ENCODE measurements around the gene UBE2E2.

The UBE2E2 gene

GRCh38 chr3:23457697-23458096 is 254.6 kb downstream of the UBE2E2 start:
- DNase-seq (ENCODE audit: extremely low spot score, insufficient read length, low read depth) (no peak), FAIRE-seq (no peak)

- DNase-seq (ENCODE audit: extremely low spot score, insufficient read length, low read depth) (no peak), FAIRE-seq (no peak)
These were observed 256.3 kb downstream of the UBE2E2 start for GRCh38 chr3:23459465-23459864.

- FAIRE-seq = no peak
- DNase-seq (ENCODE audit: extremely low spot score, insufficient read length, low read depth) = no peak
These were observed 256.9 kb downstream of the UBE2E2 start for GRCh38 chr3:23459889-23460546.

GRCh38 chr3:23461069-23461468 is 257.9 kb downstream of the UBE2E2 start:
- no peak for FAIRE-seq

DNA sequence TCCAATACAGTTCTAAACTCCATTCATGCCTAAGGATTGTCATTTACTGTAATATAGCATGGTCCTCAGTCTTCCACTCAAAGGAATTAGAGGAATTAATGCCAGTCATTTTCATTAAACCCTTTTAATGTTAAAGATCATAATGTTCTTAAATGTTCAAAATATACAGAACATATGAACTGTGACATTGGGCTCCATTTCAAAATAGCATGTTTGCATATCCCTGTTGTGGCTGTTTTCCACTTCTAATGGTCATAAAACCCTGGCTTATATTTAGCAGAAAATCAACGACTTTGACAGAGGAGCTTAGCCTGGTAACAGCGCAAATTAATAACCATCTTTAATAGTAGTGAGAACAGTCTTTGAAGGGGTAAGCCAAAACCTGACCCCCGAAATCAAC is 260.7 kb downstream of the UBE2E2 start:
- no peak for DNase-seq (ENCODE audit: extremely low spot score, insufficient read length, low read depth)
- no peak for FAIRE-seq

More at GRCh38 chr3:23461069-23461468, 257.9 kb downstream of the UBE2E2 start:
- no peak for DNase-seq (ENCODE audit: extremely low spot score, insufficient read length, low read depth)

GRCh38 chr3:23465569-23465968 is 262.4 kb downstream of the UBE2E2 start:
- no peak for FAIRE-seq
- no peak for DNase-seq (ENCODE audit: extremely low spot score, insufficient read length, low read depth)

DNA sequence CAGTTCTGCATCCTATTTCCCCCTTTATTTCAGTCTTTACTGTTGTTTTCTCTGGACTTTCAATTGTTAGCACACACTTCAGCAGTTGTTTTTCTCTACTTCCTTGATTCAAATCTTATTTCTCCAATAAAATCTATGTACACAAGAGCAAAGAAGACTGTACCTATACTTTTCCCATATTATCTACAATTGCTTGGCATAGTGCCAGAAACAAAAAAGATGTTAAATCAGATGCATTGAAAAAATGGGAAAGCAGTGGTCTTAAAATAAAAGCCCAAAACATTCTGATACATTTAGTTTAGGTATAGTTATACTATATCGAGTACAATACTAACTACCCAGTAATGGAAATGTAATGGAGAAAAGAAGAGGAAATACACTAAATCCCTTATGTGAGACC is 265.1 kb downstream of the UBE2E2 start:
- DNase-seq (ENCODE audit: extremely low spot score, insufficient read length, low read depth) = no peak

GRCh38 chr3:23474580-23475357 is 271.6 kb downstream of the UBE2E2 start:
- FAIRE-seq (no peak), DNase-seq (ENCODE audit: extremely low spot score, insufficient read length, low read depth) (no peak)

More for the DNA sequence above, 265.1 kb downstream of the UBE2E2 start:
- FAIRE-seq = no peak

- FAIRE-seq = no peak
- DNase-seq (ENCODE audit: extremely low spot score, insufficient read length, low read depth) = no peak
These were observed 272.3 kb downstream of the UBE2E2 start for GRCh38 chr3:23475446-23475845.

- no peak for FAIRE-seq
- DNase-seq (ENCODE audit: extremely low spot score, insufficient read length, low read depth) = no peak
These were observed 275.9 kb downstream of the UBE2E2 start for GRCh38 chr3:23479026-23479425.

GRCh38 chr3:23479615-23480328 is 276.6 kb downstream of the UBE2E2 start:
- no peak for DNase-seq (ENCODE audit: extremely low spot score, insufficient read length, low read depth)
- FAIRE-seq = no peak

DNA sequence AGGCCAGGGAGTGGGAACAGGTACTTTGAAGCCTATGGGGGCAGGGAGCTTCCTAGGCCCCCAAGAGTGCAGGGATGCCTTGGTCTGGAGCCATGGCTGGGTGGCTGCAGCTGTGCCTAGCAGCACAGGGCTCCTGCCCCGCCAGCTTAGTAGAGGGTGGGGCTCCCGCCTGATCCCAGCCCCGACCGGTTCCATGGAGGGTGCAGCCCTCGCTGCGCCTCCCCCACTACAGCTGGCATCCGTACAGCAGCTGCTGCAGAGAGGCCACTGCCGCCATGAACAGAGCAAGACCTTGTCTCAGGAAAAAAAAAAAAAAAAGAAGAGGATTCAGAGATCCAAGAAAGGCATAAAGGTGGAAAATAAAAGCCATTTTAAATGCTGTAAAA is 277.2 kb downstream of the UBE2E2 start:
- FAIRE-seq (no peak), DNase-seq (ENCODE audit: extremely low spot score, insufficient read length, low read depth) (no peak)

DNA sequence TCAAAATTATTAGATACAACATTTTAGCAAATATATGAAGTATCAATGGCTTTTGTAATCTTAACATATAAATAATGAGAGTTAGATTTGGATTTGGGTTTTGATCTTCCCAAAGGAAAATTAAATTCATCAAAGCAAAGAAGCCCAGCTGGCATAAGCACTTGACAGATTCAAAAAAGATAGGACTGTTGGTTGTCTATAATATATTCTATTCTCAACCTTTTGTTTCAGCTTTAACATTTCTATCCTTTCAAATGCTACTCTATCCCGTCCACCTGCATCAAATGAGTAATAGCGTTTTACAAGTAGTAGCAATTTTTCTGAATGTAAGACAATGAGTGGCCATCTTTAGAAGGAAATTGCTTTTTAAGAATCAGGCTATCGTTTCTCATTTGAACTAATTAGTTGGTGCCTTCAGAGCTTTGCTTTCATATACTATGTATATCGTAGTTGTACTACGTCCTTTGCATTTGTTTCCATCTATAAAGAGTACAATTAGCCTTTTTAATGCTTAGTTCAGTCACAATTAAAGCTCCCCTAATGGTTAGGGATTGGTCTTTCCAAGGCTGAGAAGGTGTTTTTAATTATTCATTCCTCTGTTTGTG is 278.0 kb downstream of the UBE2E2 start:
- DNase-seq (ENCODE audit: extremely low spot score, insufficient read length, low read depth) (no peak), FAIRE-seq (no peak)

DNA sequence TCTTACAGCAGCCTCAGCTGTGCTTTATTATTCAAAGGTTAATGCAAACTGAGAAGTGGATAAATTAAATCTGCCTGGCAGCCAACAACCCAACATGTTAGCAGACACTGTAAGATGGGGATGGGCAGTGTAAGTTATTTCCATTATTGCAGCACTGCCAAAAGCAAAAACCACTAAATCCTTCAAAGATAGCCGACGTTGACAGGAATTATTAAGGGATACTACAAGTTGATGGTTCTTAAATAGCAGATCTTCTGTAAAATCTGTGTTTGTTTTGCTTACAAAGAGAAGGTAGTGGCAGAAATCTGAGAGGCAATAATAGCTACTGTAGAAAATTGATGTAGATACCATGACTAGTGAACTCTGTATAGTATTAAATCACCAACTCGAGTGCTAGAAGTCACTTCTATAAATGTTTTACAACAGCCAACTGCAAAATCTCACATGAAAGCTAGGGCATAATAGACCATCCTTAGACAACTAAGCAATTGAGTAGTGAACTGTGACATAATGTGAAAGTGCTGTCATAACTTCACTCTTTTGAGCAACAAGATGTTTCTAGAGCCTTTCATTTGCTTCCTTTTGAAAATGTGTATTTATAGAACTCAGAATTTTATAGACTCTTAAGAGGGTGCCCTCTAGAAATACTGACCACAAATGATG is 278.6 kb downstream of the UBE2E2 start:
- FAIRE-seq (no peak), DNase-seq (ENCODE audit: extremely low spot score, insufficient read length, low read depth) (no peak)

DNA sequence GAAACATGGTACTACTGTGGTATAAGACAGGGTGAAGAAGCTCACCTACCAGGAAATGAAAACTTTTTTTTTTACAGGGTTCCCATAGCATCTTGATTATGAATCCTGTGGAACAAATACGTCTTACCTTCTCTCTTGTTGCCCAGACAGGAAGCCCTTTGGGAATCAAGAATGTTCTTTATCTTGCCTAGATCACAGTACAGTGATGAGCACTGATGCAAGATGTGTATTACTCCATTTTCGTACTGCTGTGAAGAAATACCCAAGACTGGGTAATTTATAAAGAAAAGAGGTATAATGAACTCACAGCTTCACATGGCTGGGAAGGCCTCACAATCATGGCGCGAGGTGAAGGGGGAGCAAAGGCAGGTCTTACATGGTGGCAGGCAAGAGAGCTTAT is 281.3 kb downstream of the UBE2E2 start:
- DNase-seq (ENCODE audit: extremely low spot score, insufficient read length, low read depth) (no peak), FAIRE-seq (no peak)

- DNase-seq (ENCODE audit: extremely low spot score, insufficient read length, low read depth) (no peak), FAIRE-seq (no peak)
These were observed 282.8 kb downstream of the UBE2E2 start for GRCh38 chr3:23485922-23486321.

GRCh38 chr3:23487015-23487414 is 283.9 kb downstream of the UBE2E2 start:
- FAIRE-seq (no peak), DNase-seq (ENCODE audit: extremely low spot score, insufficient read length, low read depth) (no peak)

GRCh38 chr3:23488618-23489017 is 285.5 kb downstream of the UBE2E2 start:
- no peak for DNase-seq (ENCODE audit: extremely low spot score, insufficient read length, low read depth)
- FAIRE-seq = no peak

GRCh38 chr3:23489300-23490158 is 286.4 kb downstream of the UBE2E2 start:
- DNase-seq (ENCODE audit: extremely low spot score, insufficient read length, low read depth) = no peak

More at GRCh38 chr3:23489300-23490158, 286.4 kb downstream of the UBE2E2 start:
- no peak for FAIRE-seq

Data from GM18507 (cell line).